Neural cell (in vitro differentiated cells): ENCODE measurements around the gene LSM14A. TPM values are rescaled to one million over a fixed set of nuclear protein-coding genes. Genes with fewer than 3 reads are reported as not detected.

Source experiments
- H2AFZ ChIP-seq: fragments of 200-600, 300-800 bp; sonication (generic), shearing (Covaris generic); 2 replicates; pipeline ENCODE4 v1.6.0; 2014; ENCODE audit warnings: low read depth, mild to moderate bottlenecking, antibody characterized with exemption, low read length, moderate library complexity
- H3F3A ChIP-seq: fragments of 200-600 bp; shearing (Covaris generic); 2 replicates; pipeline ENCODE4 v1.6.1; 2016; ENCODE audit warnings: mild to moderate bottlenecking, moderate library complexity, mixed read lengths, antibody characterized with exemption, low read length; ENCODE audit not compliant: insufficient read depth, poor library complexity, severe bottlenecking
- H3K27ac ChIP-seq: fragments of 200-600, 300-800 bp; sonication (generic), shearing (Covaris generic); 2 replicates; pipeline ENCODE4 v1.5.1; 2014; ENCODE audit warnings: mild to moderate bottlenecking, low read length, moderate library complexity
- H3K27me3 ChIP-seq: fragments of 300-800, 200-600 bp; sonication (generic), shearing (Covaris generic); 2 replicates; pipeline ENCODE4 v1.6.0; 2014; ENCODE audit warnings: mild to moderate bottlenecking, low read depth, low read length, moderate library complexity; ENCODE audit not compliant: insufficient read depth
- H3K36me3 ChIP-seq: fragments of 300-800, 200-600 bp; sonication (generic), shearing (Covaris generic); 2 replicates; pipeline ENCODE4 v1.5.1; 2014; ENCODE audit warnings: mild to moderate bottlenecking, antibody characterized with exemption, low read length, moderate library complexity; ENCODE audit not compliant: insufficient read depth
- H3K4me2 ChIP-seq: fragments of 300-800, 200-600 bp; sonication (generic), shearing (Covaris generic); 2 replicates; pipeline ENCODE4 v1.6.0; 2014; ENCODE audit warnings: mild to moderate bottlenecking, low read length
- H3K4me3 ChIP-seq: fragments of 300-800, 200-600 bp; sonication (generic), shearing (Covaris generic); 2 replicates; pipeline ENCODE4 v1.5.1; 2014; ENCODE audit warnings: mild to moderate bottlenecking, low read length, moderate library complexity
- H3K79me2 ChIP-seq: fragments of 200-600 bp; shearing (Covaris generic); replicated peaks from 2 replicates; pipeline ENCODE4 v1.6.0; 2014; ENCODE audit warnings: mild to moderate bottlenecking, low read length, moderate library complexity; ENCODE audit not compliant: insufficient read depth
- H3K9ac ChIP-seq: fragments of 300-800, 200-600 bp; sonication (generic), shearing (Covaris generic); 2 replicates; pipeline ENCODE4 v1.6.1; 2016; ENCODE audit warnings: mild to moderate bottlenecking, low read length, mixed read lengths
- H3K9me2 ChIP-seq: fragments of 200-600 bp; shearing (Covaris generic); 2 replicates; pipeline ENCODE4 v1.6.1; 2016; ENCODE audit warnings: mild to moderate bottlenecking, low read length, mixed read lengths; ENCODE audit not compliant: insufficient read depth
- H3K9me3 ChIP-seq: fragments of 200-600, 300-800 bp; sonication (generic), shearing (Covaris generic); 2 replicates; pipeline ENCODE4 v1.6.1; 2016; ENCODE audit warnings: mild to moderate bottlenecking, mixed run types, low read length, moderate library complexity, mixed read lengths
- H4K20me1 ChIP-seq: fragments of 200-600 bp; shearing (Covaris generic); 2 replicates; pipeline ENCODE4 v1.6.1; 2016; ENCODE audit warnings: mild to moderate bottlenecking, mixed run types; ENCODE audit not compliant: insufficient read depth
- EP300 ChIP-seq: fragments of 450-650 bp; conservative IDR thresholded peaks from 2 replicates; pipeline ENCODE4 v1.6.1; 2014; ENCODE audit warnings: antibody characterized with exemption, mild to moderate bottlenecking, moderate library complexity; ENCODE audit not compliant: poor library complexity, severe bottlenecking
- EZH2 ChIP-seq: fragments of 200-600, 300-800 bp; shearing (Covaris generic), sonication (generic); IDR thresholded peaks from 2 replicates; pipeline ENCODE4 v1.6.1; 2014; ENCODE audit warnings: antibody characterized with exemption, low read length, borderline replicate concordance, mild to moderate bottlenecking; ENCODE audit not compliant: insufficient read depth, poor library complexity, severe bottlenecking
- MXI1 ChIP-seq: fragments of 450-650 bp; conservative IDR thresholded peaks from 2 replicates; pipeline ENCODE4 v1.6.1; 2014; ENCODE audit warnings: antibody characterized with exemption, mild to moderate bottlenecking; ENCODE audit not compliant: poor library complexity, severe bottlenecking
- POLR2AphosphoS5 ChIP-seq: IDR thresholded peaks from 2 replicates; pipeline ENCODE4 v1.6.1; 2012
- RAD21 ChIP-seq: fragments of 450-650 bp; conservative IDR thresholded peaks from 2 replicates; pipeline ENCODE4 v1.6.1; 2014; ENCODE audit warnings: antibody characterized with exemption, mild to moderate bottlenecking, moderate library complexity
- SMC3 ChIP-seq: fragments of 450-650 bp; conservative IDR thresholded peaks from 2 replicates; pipeline ENCODE4 v1.6.1; 2014; ENCODE audit warnings: antibody characterized with exemption, mild to moderate bottlenecking, moderate library complexity; ENCODE audit not compliant: poor library complexity
- TAF1 ChIP-seq: IDR thresholded peaks from 2 replicates; pipeline ENCODE4 v1.6.1; 2012; ENCODE audit warnings: low read depth
- polyA plus RNA-seq: library from polyadenylated mRNA; depleted of rRNA; stranded (reverse); fragments of >200 nt; gene quantifications from 2 replicates; pipeline ENCODE4 v1.2.3, GENCODE V29; 2014
- TF ChIP-seq, protein P1 (sequence below): fragments of 450-650 bp; IDR thresholded peaks from 2 replicates; pipeline ENCODE4 v1.5.1; 2014; ENCODE audit warnings: antibody characterized with exemption, mild to moderate bottlenecking, moderate library complexity; ENCODE audit not compliant: poor library complexity, severe bottlenecking
- TF ChIP-seq, protein P2 (sequence below): IDR thresholded peaks from 2 replicates; pipeline ENCODE4 v1.6.1; 2012; ENCODE audit warnings: borderline replicate concordance

LSM14A gene
- polyA plus RNA-seq, 1 donor from 2014 or later: 104 TPM

DNA sequence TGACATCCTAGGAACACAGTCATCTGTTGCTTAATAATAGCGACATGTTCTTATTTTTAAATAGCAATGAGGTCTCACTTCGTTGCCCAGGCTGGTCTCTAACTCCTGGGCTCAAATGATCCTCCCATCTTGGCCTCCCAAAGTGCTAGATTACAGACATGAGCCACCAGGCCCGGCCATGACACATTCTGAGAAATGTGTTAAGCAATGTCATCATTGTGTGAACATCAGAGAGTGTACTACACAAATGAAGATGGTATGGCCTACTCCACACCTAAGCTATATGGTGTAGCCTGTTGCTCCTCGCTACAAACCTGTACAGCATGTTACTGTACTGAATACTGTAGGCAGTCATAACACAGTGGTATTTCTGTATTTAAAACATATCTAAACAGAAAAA lies 57.4 kb downstream of the LSM14A start:
- no peaks in the 10 kb centered on the region for H3K9me2 ChIP-seq
- no peak for TF ChIP-seq EZH2
- TF ChIP-seq EP300: no peak
- TF ChIP-seq SMC3: no peak
- TF ChIP-seq, protein P1, sequence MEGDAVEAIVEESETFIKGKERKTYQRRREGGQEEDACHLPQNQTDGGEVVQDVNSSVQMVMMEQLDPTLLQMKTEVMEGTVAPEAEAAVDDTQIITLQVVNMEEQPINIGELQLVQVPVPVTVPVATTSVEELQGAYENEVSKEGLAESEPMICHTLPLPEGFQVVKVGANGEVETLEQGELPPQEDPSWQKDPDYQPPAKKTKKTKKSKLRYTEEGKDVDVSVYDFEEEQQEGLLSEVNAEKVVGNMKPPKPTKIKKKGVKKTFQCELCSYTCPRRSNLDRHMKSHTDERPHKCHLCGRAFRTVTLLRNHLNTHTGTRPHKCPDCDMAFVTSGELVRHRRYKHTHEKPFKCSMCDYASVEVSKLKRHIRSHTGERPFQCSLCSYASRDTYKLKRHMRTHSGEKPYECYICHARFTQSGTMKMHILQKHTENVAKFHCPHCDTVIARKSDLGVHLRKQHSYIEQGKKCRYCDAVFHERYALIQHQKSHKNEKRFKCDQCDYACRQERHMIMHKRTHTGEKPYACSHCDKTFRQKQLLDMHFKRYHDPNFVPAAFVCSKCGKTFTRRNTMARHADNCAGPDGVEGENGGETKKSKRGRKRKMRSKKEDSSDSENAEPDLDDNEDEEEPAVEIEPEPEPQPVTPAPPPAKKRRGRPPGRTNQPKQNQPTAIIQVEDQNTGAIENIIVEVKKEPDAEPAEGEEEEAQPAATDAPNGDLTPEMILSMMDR: no peak
- TF ChIP-seq, protein P2, sequence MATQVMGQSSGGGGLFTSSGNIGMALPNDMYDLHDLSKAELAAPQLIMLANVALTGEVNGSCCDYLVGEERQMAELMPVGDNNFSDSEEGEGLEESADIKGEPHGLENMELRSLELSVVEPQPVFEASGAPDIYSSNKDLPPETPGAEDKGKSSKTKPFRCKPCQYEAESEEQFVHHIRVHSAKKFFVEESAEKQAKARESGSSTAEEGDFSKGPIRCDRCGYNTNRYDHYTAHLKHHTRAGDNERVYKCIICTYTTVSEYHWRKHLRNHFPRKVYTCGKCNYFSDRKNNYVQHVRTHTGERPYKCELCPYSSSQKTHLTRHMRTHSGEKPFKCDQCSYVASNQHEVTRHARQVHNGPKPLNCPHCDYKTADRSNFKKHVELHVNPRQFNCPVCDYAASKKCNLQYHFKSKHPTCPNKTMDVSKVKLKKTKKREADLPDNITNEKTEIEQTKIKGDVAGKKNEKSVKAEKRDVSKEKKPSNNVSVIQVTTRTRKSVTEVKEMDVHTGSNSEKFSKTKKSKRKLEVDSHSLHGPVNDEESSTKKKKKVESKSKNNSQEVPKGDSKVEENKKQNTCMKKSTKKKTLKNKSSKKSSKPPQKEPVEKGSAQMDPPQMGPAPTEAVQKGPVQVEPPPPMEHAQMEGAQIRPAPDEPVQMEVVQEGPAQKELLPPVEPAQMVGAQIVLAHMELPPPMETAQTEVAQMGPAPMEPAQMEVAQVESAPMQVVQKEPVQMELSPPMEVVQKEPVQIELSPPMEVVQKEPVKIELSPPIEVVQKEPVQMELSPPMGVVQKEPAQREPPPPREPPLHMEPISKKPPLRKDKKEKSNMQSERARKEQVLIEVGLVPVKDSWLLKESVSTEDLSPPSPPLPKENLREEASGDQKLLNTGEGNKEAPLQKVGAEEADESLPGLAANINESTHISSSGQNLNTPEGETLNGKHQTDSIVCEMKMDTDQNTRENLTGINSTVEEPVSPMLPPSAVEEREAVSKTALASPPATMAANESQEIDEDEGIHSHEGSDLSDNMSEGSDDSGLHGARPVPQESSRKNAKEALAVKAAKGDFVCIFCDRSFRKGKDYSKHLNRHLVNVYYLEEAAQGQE: no peak
- no peak for TF ChIP-seq TAF1
- TF ChIP-seq MXI1: no peak
- no peak for TF ChIP-seq RAD21
- TF ChIP-seq POLR2AphosphoS5: no peak
- H3K4me2 ChIP-seq: no peak overlapping the region
- no peaks in the 10 kb centered on the region for H3K9me3 ChIP-seq
- H3K27me3 ChIP-seq: no peaks in the 10 kb centered on the region
- no peak overlapping the region for H3K4me3 ChIP-seq
- H3K27ac ChIP-seq: no peak overlapping the region
- H2AFZ ChIP-seq: no peak overlapping the region
- H3F3A ChIP-seq: no peaks in the 10 kb centered on the region
- peaks cover 1% of the 10 kb centered on the region for H3K36me3 ChIP-seq
- no peaks in the 10 kb centered on the region for H4K20me1 ChIP-seq
- no peak overlapping the region for H3K9ac ChIP-seq
- H3K79me2 ChIP-seq: no peaks in the 10 kb centered on the region

DNA sequence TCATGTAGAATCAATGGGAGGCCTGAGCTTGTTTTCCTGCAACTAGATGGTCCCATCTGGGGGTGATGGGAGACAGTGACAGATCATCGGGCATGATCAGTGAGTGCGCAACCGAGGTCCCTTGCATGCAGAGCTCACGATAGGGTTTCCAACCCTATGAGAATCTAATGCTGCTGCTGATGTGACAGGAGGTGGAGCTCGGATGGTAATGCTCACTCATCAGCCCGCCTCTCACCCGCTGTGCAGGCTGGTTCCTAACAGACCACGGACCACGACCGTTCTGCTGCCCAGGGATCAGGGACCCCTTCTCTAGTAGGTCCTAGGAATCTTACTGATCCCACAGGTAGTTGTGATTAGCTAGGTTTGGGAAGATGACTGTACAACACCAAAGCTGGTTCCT lies 58.5 kb downstream of the LSM14A start:
- Histone ChIP-seq H3K27me3 (no peaks in the 10 kb centered on the region), H3K4me2 (no peak overlapping the region), H3K9me3 (no peaks in the 10 kb centered on the region), H3F3A (no peaks in the 10 kb centered on the region), H3K36me3 (no peaks in the 10 kb centered on the region), H3K9me2 (no peaks in the 10 kb centered on the region), H3K79me2 (no peaks in the 10 kb centered on the region), H3K9ac (no peak overlapping the region), H3K4me3 (no peak overlapping the region), H3K27ac (no peak overlapping the region), H4K20me1 (no peaks in the 10 kb centered on the region), H2AFZ (no peak overlapping the region)
- no peak for TF ChIP-seq TAF1
- TF ChIP-seq, protein P2: no peak
